CD4-positive, alpha-beta T cell (primary cell): ENCODE data around the gene ENKD1. TPM values are rescaled to one million over a fixed set of nuclear protein-coding genes. Genes with fewer than 3 reads are reported as not detected.

Source experiments
- ATAC-seq: fragments of 200-7000 bp; cut with Tn5 transposase; one replicate; pipeline ENCODE4 v1.10.0; 2022; ENCODE audit warnings: mild to moderate bottlenecking; ENCODE audit not compliant: poor library complexity
- CTCF ChIA-PET: fragments of 350-600 bp; sonication (Branson Sonifier 250); formaldehyde crosslinking; loops from one replicate; lab custom pipeline; 2021; ENCODE audit warnings: antibody characterized with exemption, inconsistent platforms; lab: Charles Lee
- POLR2A ChIA-PET: fragments of 350-600 bp; sonication (Branson Sonifier 250); formaldehyde crosslinking; loops from one replicate; lab custom pipeline; 2021; ENCODE audit warnings: antibody characterized with exemption, inconsistent platforms; lab: Charles Lee
- DNase-seq, 14 experiments: peaks; one replicate each; pipeline ENCODE4 v3.0.0-alpha.2; 2013 to 2020; ENCODE audit warnings: mixed read lengths in 2 of 14
- H3K27ac ChIP-seq, 2 donors: one replicate each; pipeline versions ENCODE4 v1.5.1 to v1.7.0; 2013; ENCODE audit warnings: low read length in 2 of 2, low read depth in 1 of 2, mild to moderate bottlenecking in 1 of 2
- H3K27me3 ChIP-seq, 2 experiments: 1 replicate in 1 of 2; 2 replicates in 1 of 2; pipeline versions ENCODE4 v1.6.1 to v1.7.0; 2013; ENCODE audit warnings: low read length in 2 of 2, control low read depth in 1 of 2, mild to moderate bottlenecking in 1 of 2, moderate library complexity in 1 of 2; ENCODE audit not compliant: insufficient read depth in 2 of 2, control insufficient read depth in 1 of 2
- H3K36me3 ChIP-seq: one replicate; pipeline ENCODE4 v1.6.1; 2013; ENCODE audit warnings: low read length, control low read depth; ENCODE audit not compliant: insufficient read depth
- H3K4me1 ChIP-seq: one replicate; pipeline ENCODE4 v1.6.1; 2013; ENCODE audit warnings: low read length, control low read depth; ENCODE audit not compliant: insufficient read depth
- H3K4me3 ChIP-seq: one replicate; pipeline ENCODE4 v1.5.1; 2013; ENCODE audit warnings: mild to moderate bottlenecking, low read length, moderate library complexity
- H3K9me3 ChIP-seq, 2 experiments: 1 replicate in 1 of 2; 2 replicates in 1 of 2; pipeline versions ENCODE4 v1.6.1 to v1.7.0; 2013; ENCODE audit warnings: low read length in 2 of 2, mild to moderate bottlenecking in 2 of 2, control low read depth in 1 of 2, moderate library complexity in 1 of 2; ENCODE audit not compliant: control insufficient read depth in 1 of 2, insufficient read depth in 1 of 2
- H3K27ac Mint-ChIP-seq: one replicate; pipeline ENCODE4 v1.8.0; 2020; ENCODE audit warnings: mixed read lengths
- H3K27me3 Mint-ChIP-seq: one replicate; pipeline ENCODE4 v1.8.0; 2021; ENCODE audit warnings: mixed read lengths
- H3K36me3 Mint-ChIP-seq: one replicate; pipeline ENCODE4 v1.8.0; 2021; ENCODE audit warnings: low read depth, mixed read lengths
- H3K4me1 Mint-ChIP-seq: one replicate; pipeline ENCODE4 v1.8.0; 2021; ENCODE audit warnings: low read depth, mixed read lengths
- H3K4me3 Mint-ChIP-seq: one replicate; pipeline ENCODE4 v1.8.0; 2020; ENCODE audit warnings: mild to moderate bottlenecking, mixed read lengths
- H3K9me3 Mint-ChIP-seq: one replicate; pipeline ENCODE4 v1.8.0; 2020; ENCODE audit warnings: mixed read lengths
- intact Hi-C, 2 experiments: fragments of 100-400 bp; cut with DNase I in 1 of 2; cut with micrococcal nuclease in 1 of 2; formaldehyde crosslinking; loops; one replicate each; pipeline versions ENCODE4 v1.15.1 to v1.9.0; 2023 to 2025; cut with DNase I, micrococcal nuclease
- total RNA-seq, 174 experiments: library from RNA in 2 of 174; stranded (reverse) in 2 of 174; gene quantifications; one replicate each; pipeline ENCODE4 v1.2.3 and lab custom pipeline; 2021 to 2026
- TF ChIP-seq, protein P1 (sequence below): fragments of 200-600 bp; IDR thresholded peaks from one replicate; pipeline ENCODE4 v1.8.0; 2022; ENCODE audit warnings: antibody characterized with exemption, mild to moderate bottlenecking

Gene ENKD1
- total RNA-seq, 2 experiments from 2014 or later = 2.0 to 3.5 TPM

DNA sequence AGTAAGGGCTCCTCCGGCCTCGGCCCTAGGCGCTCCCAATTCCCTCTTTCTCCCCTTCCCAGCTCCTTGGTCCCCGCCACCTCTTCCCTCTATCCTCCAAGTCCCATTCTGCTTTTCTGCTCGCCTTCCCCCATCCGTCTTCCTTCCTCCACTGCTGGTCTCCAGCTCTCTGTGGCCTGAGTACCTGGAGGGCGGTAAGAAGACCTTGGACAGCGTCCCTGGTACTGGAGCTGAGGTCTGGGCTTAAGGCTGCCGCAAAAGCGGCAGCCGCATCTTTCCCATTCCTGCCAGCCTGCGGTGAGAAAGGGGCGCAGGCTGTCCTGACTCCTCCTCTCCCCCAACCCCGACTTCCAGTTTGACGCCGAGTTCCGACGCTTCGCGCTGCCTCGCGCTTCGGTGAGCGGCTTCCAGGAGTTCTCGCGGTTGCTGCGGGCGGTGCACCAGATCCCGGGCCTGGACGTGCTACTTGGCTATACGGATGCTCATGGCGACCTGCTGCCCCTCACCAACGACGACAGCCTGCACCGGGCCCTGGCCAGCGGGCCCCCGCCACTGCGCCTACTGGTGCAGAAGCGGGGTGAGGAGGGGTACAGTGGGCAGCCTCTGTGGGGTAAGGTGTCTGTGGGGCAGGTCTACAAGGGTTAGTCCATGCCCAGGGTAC is 5.3 kb downstream of the ENKD1 start:
- Histone ChIP-seq H3K27me3 (no peaks in the 10 kb centered on the region), H3K27ac (peak overlapping the region; percentile 79 to 93), H3K9me3 (no peaks in the 10 kb centered on the region), H3K4me3 (peak overlapping the region; percentile 95), H3K4me1 (peaks cover 45% of the 10 kb centered on the region), H3K36me3 (peaks cover 25% of the 10 kb centered on the region)
- H3K36me3 Mint-ChIP-seq = peaks cover 15% of the 10 kb centered on the region
- ChIA-PET POLR2A (interaction anchor here (0.6 to 3.9 kb wide), 10 partner anchors 16 to 633 kb away, joined by 3 to 52 read pairs (median 3); partner anchors contain the start of genes ATP6V0D1, CARMIL2, CTCF and NFATC3), CTCF (interaction anchor here (1.5 to 4.0 kb wide), 5 partner anchors 16 to 180 kb away, joined by 3 to 26 read pairs (median 4); partner anchors contain the start of genes ATP6V0D1, CARMIL2 and CTCF)
- H3K9me3 Mint-ChIP-seq = no peaks in the 10 kb centered on the region
- TF ChIP-seq, protein P1, sequence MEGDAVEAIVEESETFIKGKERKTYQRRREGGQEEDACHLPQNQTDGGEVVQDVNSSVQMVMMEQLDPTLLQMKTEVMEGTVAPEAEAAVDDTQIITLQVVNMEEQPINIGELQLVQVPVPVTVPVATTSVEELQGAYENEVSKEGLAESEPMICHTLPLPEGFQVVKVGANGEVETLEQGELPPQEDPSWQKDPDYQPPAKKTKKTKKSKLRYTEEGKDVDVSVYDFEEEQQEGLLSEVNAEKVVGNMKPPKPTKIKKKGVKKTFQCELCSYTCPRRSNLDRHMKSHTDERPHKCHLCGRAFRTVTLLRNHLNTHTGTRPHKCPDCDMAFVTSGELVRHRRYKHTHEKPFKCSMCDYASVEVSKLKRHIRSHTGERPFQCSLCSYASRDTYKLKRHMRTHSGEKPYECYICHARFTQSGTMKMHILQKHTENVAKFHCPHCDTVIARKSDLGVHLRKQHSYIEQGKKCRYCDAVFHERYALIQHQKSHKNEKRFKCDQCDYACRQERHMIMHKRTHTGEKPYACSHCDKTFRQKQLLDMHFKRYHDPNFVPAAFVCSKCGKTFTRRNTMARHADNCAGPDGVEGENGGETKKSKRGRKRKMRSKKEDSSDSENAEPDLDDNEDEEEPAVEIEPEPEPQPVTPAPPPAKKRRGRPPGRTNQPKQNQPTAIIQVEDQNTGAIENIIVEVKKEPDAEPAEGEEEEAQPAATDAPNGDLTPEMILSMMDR = no peak
- H3K27me3 Mint-ChIP-seq = no peaks in the 10 kb centered on the region
- peak overlapping the region; percentile 94 for H3K4me3 Mint-ChIP-seq
- ATAC-seq (peak; percentile 1), DNase-seq (peak in 2 of 14 experiments; percentile 33 to 59)
- peaks cover 39% of the 10 kb centered on the region for H3K4me1 Mint-ChIP-seq
- intact Hi-C loops = loop anchor here in 1 of 2 experiments (5.0 kb wide), 1 partner anchor 146 kb away; the partner anchor contains the start of genes RANBP10 and TSNAXIP1
- H3K27ac Mint-ChIP-seq = peak overlapping the region; percentile 94

DNA sequence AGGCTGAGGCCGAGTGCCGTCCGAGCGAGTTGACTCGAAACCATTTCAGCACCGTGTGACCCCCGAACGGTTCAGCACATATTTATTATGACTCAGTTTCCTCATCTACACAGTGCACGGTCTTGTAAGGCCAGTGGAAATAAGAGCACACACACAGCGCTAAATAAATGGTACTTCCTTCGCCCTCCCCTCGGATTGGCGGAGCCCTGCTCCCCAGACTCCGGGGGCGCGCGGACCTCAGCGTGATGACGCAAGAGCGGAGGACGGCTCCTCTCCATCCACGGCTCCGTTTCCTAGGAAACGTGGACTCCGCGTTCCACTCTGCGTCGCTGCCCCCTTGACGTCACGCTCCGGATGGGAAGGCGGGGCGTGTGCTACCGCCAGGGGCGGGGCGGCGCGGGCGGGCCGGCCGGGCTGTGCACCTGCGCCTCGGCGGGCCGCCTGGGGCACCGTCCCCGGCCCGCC is 6.0 kb downstream of the ENKD1 start, which contains the start of gene PARD6A:
Gene PARD6A (plus strand): TSS at position 397 of the 465 bp plus-strand sequence. CDS start 79 bp downstream, outside the sequence.
- Histone ChIP-seq H3K4me3 (peak within 1 kb of the TSS; percentile 95), H3K27me3 (no peaks in the 10 kb centered on the region), H3K4me1 (peaks cover 38% of the 10 kb centered on the region), H3K9me3 (no peaks in the 10 kb centered on the region), H3K36me3 (peaks cover 32% of the 10 kb centered on the region), H3K27ac (peak within 1 kb of the TSS; percentile 93 to 99)
- H3K4me1 Mint-ChIP-seq = peaks cover 37% of the 10 kb centered on the region
- POLR2A ChIA-PET = interaction anchor here (0.9 to 3.9 kb wide), 17 partner anchors 14 to 632 kb away, joined by 3 to 74 read pairs (median 6); partner anchors contain the start of genes ATP6V0D1, CARMIL2, CTCF and GFOD2
- TF ChIP-seq, protein P1 = no peak
- H3K9me3 Mint-ChIP-seq = no peaks in the 10 kb centered on the region
- peaks cover 21% of the 10 kb centered on the region for H3K36me3 Mint-ChIP-seq
- H3K4me3 Mint-ChIP-seq = peak within 1 kb of the TSS; percentile 95
- peak within 1 kb of the TSS; percentile 94 for H3K27ac Mint-ChIP-seq
- CTCF ChIA-PET = interaction anchor here (0.8 to 4.0 kb wide), 8 partner anchors 7 to 380 kb away, joined by 3 to 26 read pairs (median 4); partner anchors contain the start of genes ATP6V0D1 and CTCF
- H3K27me3 Mint-ChIP-seq = no peaks in the 10 kb centered on the region
- intact Hi-C loops = loop anchor here in 1 of 2 experiments (1.0 to 5.0 kb wide), 2 partner anchors 98 to 147 kb away; partner anchors contain the start of genes CTCF, RANBP10 and TSNAXIP1
- DNase-seq = peak; percentile 86 to 99 (median 93)
- peak; percentile 76 for ATAC-seq
